SW 1271 (cell line): ENCODE measurements around the gene KDM7A.

Experiments used
- DNase-seq, 2 experiments: peaks; one replicate each; lab custom pipeline; 2025; lab: John Stamatoyannopoulos, UW

KDM7A gene

DNA sequence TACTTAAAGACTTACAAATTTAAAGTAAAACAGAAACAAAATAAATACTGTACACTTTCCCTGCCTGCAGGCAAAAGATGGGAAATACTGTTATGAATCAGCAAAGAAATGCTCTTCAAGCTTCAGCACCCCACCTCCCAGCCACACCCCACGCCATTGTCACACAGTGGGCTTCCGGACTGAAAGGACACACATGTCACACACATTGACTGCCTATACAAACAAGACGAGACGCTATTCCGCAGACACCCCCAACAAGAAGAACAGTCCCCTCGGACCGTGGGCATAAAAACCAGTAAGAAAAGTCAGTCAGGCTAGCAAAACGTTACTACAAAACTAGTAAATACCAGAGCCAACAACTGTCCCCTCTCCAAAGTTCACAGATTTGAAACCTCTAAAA lies 91.8 kb downstream of the KDM7A start:
- DNase-seq = no peak

DNA sequence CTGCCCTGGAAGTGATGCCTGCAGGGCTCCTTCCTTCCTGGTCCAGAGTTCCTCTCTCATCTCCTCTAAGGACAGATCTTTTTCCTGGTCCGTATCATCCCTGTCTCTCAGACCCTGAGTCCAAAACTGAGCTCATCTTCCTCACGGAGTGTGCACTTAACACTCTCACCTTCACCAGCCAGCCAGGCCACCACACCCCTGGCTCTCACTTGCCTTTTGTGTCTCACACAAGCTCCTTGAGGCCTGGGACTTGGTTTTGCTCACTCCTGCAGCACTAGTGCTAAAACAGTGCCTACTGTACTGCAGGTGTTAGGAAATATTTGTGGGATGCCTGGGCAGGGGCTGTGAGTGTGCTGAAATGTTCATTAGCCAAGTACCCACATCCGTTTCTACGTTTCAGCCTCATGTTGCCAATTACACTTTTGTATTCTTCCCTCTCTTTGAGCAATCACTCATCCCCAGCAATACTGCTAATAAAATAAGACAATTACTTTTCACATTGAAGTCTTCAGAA lies 92.6 kb downstream of the KDM7A start:
- DNase-seq = no peak

DNA sequence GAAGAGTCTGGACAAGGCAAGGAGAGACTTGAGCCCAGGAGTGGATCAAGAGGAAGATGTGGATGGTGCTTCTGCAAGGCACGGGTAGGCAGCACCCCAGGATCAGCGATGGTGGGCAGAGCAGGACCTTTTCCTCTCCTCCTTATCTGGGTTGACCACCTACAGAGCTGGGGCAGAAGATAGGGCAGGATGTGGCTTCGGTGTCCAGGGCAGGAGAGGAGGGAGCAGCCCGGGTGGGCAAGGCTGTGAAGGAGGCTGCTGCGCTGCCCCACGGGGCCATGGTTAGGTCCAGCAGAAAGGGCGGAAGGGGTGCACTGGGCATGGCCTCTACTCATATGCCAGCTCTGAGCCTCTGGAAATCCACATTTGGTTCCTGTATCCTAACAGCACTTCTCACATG lies 94.0 kb downstream of the KDM7A start:
- DNase-seq = no peak

GRCh38 chr7:140081774-140082425 lies 94.9 kb downstream of the KDM7A start:
- no peak for DNase-seq

- no peak for DNase-seq
Measured at GRCh38 chr7:140080919-140081318, 95.9 kb downstream of the KDM7A start.

GRCh38 chr7:140079121-140079536 lies 97.7 kb downstream of the KDM7A start:
- DNase-seq = peak in 1 of 2 experiments; percentile 14

- DNase-seq = no peak
Measured at GRCh38 chr7:140078392-140078791, 98.4 kb downstream of the KDM7A start.

DNA sequence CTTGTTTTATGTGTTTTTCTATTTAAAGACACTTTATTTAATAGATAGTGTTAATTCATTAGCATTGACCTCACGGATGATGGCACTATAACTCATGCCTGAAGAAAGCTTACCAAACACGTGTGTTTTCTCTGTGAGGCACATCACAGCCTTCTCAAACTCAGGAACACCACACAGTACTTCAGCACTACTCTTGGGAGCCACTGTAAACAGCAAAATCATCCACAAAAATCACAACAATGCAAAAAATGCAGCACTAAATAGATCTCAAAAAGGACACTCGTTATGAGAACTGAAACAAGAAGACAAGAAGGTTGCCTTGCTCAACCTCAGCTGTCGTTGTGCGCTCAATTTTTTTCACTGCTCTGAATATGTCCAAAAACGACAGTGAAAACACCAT lies 102.0 kb downstream of the KDM7A start:
- DNase-seq = no peak

DNA sequence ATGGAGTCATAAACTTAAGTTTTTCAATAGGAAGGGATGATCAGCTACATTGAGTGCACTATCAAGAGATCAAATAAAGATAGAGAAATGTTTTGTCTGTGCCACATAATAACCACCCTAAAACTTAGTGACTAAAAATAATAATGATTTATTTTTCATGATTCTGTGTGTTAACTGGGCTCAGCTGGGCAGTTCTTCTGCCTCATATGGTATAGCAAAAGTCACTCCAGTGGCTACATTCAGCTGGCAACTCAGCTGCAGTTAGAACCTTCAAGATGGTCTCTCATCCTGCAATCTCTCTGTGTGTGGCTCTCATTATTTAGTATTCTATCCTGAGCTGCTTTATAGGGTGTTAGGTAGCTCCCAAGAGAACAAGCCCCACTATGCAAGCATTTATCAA lies 106.2 kb downstream of the KDM7A start:
- DNase-seq = no peak

DNA sequence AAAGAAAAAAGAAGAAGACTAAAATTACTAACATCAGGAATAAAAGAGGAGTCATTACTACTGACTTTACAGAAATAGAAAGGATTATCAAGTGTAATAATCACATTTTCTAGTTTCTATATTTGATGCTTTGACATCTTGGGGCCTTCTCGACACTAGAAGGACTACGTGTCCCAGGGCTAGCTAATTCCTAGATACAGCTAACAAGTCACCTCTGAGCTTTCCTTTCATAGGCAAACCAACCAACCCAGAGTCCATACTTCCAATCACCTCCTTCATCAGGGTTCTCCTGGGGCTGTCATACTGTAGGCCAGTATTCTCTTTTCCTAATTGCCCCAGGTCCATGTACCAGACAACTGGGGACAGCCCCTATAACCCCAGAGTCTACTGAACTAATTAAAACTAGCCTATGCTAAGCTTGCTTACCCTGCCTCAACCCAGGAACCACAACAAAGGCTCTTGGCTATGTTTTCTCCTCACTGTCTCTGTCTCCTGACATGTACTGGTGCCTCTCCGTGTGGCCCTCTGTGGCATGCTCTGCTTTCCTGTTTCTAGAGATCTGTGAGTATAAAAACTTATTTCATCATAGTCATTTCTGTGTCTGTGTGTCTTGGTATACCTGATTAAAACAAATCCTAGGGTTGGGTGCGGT lies 107.4 kb downstream of the KDM7A start:
- no peak for DNase-seq

DNA sequence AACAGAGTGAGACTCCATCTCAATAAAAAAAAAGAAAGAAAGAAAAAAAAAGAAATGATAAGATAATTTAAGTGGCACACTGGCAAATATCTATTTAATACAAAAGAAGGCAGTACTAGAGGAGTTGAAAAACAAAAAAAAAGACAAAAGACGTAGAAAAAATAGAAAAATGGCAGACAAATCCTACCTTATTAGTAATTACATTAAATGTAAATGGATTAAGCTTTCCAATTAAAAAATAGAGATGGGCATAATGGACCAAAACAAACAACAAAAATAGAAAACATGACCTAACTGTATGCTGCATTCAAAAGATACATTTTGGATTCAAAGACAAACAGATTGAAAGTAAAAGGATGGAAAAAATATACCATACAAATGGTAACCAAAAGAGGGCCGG lies 108.8 kb downstream of the KDM7A start:
- DNase-seq = no peak

GRCh38 chr7:140067052-140067451 lies 109.7 kb downstream of the KDM7A start:
- no peak for DNase-seq

DNA sequence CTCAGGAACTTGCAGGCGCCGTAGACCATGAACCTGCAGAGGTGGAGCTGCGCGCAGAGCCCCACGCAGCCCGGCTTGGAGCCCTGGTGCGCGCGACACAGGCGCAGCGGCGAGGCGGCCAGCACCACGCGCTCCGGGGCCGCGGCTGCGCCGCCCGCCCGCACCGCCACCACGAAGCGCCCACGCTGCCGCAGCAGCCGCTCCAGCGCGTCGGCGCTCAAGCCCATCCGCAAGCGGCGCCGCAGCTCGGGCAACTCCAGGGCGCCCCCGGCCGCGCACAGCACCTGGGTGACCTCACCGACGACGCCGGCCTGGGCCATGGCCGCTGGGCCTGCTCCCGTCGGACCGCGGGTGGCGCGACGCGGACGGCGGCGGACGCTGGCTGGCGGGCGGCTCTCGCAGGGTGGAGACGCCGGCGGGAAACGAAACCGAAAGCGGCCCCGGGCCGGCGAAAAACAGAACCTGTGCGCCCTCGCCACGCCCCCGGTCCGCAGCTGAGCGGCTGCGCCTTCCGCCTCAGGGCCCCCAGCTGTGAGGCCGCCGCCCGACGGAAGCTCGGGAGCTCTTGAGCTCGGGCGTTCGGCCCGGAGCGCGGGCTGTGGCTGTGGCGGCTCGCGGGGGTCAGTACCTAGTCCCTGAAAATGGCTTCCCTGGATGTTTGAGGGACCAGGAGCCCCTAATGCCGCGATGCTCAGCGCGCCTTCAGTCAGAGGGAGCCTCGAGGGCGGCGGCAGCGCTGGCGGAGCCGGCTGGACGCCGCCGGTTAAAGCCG lies 114.1 kb downstream of the KDM7A start, which contains the start of gene PARP12:
Gene PARP12, minus strand, starts transcription at position 424 of the 772 bp plus-strand sequence. Its CDS starts 104 bp downstream, at position 320.
- peak; percentile 48 to 75 for DNase-seq

DNA sequence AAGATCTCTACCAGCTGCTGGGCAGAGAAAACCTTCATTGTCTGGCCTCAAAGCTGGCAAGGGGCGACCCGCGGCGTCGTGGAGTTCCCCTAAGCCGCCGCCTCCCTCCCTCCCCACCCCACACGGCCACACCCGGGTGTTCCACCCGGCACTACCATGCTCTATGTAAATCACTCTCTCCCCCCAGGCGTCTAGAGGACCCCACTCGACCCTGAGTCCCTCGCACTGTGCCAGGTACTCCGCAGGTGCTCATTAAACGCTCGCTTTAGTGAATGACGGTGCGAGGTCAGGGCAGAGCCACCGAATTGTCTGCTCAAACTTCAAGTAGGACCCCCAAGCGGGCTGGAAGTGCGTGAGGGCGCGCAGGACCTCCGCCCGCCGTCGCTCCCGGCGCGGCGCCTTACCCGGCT lies 114.7 kb downstream of the KDM7A start:
- DNase-seq = peak in 1 of 2 experiments; percentile 23

GRCh38 chr7:140061607-140061930 lies 115.2 kb downstream of the KDM7A start:
- no peak for DNase-seq

GRCh38 chr7:140060788-140061606 lies 115.8 kb downstream of the KDM7A start:
- no peak for DNase-seq

- no peak for DNase-seq
Measured at GRCh38 chr7:140060243-140060630, 116.5 kb downstream of the KDM7A start.

- DNase-seq = peak; percentile 36 to 59
Measured at GRCh38 chr7:140059273-140060242, 117.2 kb downstream of the KDM7A start.

GRCh38 chr7:140058517-140058916 lies 118.3 kb downstream of the KDM7A start:
- no peak for DNase-seq

GRCh38 chr7:140057143-140057535 lies 119.6 kb downstream of the KDM7A start:
- no peak for DNase-seq
